ENCODE measurements around the gene CNMD. TPM values are rescaled to one million over a fixed set of nuclear protein-coding genes. Genes with fewer than 3 reads are reported as not detected.

The CNMD gene
- total RNA-seq, 4 donors from 2014 or later, result not detected

DNA sequence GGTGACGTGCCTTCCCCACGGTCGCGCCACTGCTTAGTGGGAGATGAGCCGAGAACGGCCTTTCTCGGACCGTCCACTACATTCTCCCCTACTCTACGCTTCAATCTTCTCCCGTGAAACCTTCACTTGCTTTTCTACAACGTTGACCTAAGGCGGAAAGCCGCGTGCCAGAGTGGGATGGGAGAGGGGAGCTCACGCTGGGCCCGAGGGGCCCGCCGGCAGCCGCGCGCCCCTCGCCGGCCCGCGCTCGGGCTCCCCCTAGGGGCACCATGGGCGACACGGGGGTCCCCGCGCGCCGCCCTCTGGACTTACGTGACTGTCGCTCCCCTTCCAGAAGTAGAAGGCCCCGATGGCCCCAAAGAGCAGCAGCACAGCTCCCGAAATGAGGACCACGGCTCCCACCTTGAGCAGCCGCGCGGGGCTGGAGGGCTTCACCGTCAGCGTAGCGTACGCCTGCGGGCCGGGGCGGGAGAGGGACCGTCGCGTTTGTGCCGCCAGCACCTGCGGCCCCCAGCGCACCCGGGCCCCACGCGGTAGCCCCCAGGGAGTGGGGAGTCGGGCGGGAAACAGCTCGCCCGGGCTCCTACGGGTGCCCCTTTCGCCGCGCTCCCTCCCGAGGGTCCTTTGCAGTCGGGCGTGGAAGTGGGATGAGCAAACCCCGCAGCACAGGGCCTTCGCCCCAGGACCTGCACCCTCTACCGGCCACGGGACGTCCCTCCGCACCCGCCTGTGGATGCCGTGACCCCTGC lies 727 bp downstream of the CNMD start:
- Histone ChIP-seq H3K27ac (no peak overlapping the region), H3K4me3 (peak overlapping the region; percentile 34 to 49 (median 41)), H3K36me3 (no peaks in the 10 kb centered on the region), H3K27me3 (peaks cover 28 to 33% (median 31%) of the 10 kb centered on the region in 3 donors), H3K9me3 (no peaks in the 10 kb centered on the region), H3K4me1 (no peaks in the 10 kb centered on the region)
- intact Hi-C loops (cut with DNase I; ENCODE audit: low total_unique reads) (no loop called here), in situ Hi-C loops (cut with MboI; ENCODE audit: low sequenced_read_pairs in 4 of 4) (no loop called here)
- DNase-seq (no peak), ATAC-seq (no peak)
- TF ChIP-seq POLR2A (IDR thresholded peaks at IDR 0.05), result no peak
- TF ChIP-seq, protein P1, sequence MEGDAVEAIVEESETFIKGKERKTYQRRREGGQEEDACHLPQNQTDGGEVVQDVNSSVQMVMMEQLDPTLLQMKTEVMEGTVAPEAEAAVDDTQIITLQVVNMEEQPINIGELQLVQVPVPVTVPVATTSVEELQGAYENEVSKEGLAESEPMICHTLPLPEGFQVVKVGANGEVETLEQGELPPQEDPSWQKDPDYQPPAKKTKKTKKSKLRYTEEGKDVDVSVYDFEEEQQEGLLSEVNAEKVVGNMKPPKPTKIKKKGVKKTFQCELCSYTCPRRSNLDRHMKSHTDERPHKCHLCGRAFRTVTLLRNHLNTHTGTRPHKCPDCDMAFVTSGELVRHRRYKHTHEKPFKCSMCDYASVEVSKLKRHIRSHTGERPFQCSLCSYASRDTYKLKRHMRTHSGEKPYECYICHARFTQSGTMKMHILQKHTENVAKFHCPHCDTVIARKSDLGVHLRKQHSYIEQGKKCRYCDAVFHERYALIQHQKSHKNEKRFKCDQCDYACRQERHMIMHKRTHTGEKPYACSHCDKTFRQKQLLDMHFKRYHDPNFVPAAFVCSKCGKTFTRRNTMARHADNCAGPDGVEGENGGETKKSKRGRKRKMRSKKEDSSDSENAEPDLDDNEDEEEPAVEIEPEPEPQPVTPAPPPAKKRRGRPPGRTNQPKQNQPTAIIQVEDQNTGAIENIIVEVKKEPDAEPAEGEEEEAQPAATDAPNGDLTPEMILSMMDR (IDR thresholded peaks at IDR 0.05 in 4 of 5, conservative IDR thresholded peaks at IDR 0.05 in 1 of 5), result peak in 2 of 5 experiments; percentile 12 to 14

DNA sequence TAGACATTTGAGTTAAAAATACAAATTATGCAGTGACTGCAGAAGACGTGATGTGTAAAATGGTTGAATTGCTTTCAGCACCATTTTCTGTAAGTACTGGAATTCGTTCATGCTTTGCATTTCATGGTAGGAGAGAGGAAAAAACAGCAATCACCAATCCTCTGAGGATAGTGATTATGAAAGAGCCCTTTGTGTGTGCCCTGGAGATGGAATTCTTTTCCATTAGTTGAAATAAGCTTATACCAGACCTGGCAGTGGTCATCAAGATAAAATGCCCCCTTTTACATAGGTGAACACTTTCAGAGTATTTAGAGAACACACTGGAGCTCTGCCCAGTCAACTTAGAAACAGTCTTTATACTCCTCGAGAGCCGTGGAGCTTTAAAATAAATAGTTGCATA lies 1.7 kb downstream of the CNMD start:
- no peak overlapping the region for H3K4me3 ChIP-seq
- in situ Hi-C loops (cut with MboI; ENCODE audit: low sequenced_read_pairs in 4 of 4), result no loop called here
- H3K27ac ChIP-seq, result no peak overlapping the region
- H3K9me3 ChIP-seq, result no peaks in the 10 kb centered on the region
- H3K36me3 ChIP-seq, result no peaks in the 10 kb centered on the region
- peaks cover 27 to 33% (median 28%) of the 10 kb centered on the region in 3 donors for H3K27me3 ChIP-seq
- intact Hi-C loops (cut with DNase I; ENCODE audit: low total_unique reads), result no loop called here
- no peaks in the 10 kb centered on the region for H3K4me1 ChIP-seq
- DNase-seq, result no peak
- ATAC-seq, result no peak
- TF ChIP-seq, protein P1 (IDR thresholded peaks at IDR 0.05 in 4 of 5, conservative IDR thresholded peaks at IDR 0.05 in 1 of 5), result no peak
- TF ChIP-seq POLR2A (IDR thresholded peaks at IDR 0.05), result no peak

DNA sequence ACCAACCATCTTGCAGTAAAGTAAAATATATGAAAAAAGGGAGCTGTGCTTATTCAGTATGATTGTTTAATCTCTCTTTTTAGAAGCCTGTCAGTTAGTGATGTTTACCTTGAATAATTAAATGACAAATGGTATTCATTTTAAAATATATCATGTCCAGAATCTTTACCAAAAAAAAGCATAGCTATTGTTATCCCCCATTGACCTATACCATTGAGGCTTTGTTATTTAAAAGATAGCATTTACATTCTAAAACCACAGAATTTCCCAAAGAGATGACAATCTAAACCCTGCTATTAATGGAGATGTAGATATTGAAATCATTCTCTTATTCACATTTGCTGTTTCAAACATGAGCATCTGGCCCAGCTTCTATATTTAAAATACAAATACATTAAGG lies 2.2 kb downstream of the CNMD start:
- no peaks in the 10 kb centered on the region for H3K36me3 ChIP-seq
- intact Hi-C loops (cut with DNase I; ENCODE audit: low total_unique reads) (no loop called here), in situ Hi-C loops (cut with MboI; ENCODE audit: low sequenced_read_pairs in 4 of 4) (no loop called here)
- no peak overlapping the region for H3K27ac ChIP-seq
- no peak for DNase-seq
- H3K27me3 ChIP-seq, result peaks cover 22 to 33% (median 28%) of the 10 kb centered on the region in 3 donors
- no peak for ATAC-seq
- no peak for TF ChIP-seq POLR2A (IDR thresholded peaks at IDR 0.05)
- TF ChIP-seq, protein P1 (IDR thresholded peaks at IDR 0.05 in 4 of 5, conservative IDR thresholded peaks at IDR 0.05 in 1 of 5), result no peak
- H3K4me3 ChIP-seq, result no peak overlapping the region
- no peaks in the 10 kb centered on the region for H3K4me1 ChIP-seq
- no peaks in the 10 kb centered on the region for H3K9me3 ChIP-seq

DNA sequence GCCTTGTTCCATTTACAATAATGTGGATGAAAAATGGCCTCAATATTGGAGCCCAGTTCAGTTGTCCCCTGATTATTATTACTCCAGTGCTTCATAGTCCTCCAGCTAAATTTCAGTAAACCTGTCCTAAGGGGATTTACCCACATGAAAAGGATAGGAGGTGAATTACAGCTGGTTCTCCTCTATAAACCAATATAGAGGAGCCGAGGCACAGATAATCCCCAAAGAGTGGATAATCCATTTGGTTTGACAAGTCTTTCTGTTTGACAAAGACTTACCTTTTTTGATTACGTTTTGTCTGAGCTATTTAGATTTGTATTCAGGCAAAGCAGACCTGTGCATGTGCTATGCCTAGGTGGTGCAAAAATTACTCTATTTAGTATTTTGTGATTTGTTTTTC lies 2.7 kb downstream of the CNMD start:
- DNase-seq, result no peak
- Histone ChIP-seq H3K27ac (no peak overlapping the region), H3K9me3 (no peaks in the 10 kb centered on the region), H3K4me3 (no peak overlapping the region), H3K27me3 (peaks cover 18 to 33% (median 28%) of the 10 kb centered on the region in 3 donors), H3K36me3 (no peaks in the 10 kb centered on the region), H3K4me1 (no peaks in the 10 kb centered on the region)
- in situ Hi-C loops (cut with MboI; ENCODE audit: low sequenced_read_pairs in 4 of 4) (no loop called here), intact Hi-C loops (cut with DNase I; ENCODE audit: low total_unique reads) (no loop called here)
- TF ChIP-seq, protein P1 (IDR thresholded peaks at IDR 0.05 in 4 of 5, conservative IDR thresholded peaks at IDR 0.05 in 1 of 5), result no peak
- TF ChIP-seq POLR2A (IDR thresholded peaks at IDR 0.05), result no peak
- ATAC-seq, result no peak
